ENCODE results near the gene C16orf78.

DNA sequence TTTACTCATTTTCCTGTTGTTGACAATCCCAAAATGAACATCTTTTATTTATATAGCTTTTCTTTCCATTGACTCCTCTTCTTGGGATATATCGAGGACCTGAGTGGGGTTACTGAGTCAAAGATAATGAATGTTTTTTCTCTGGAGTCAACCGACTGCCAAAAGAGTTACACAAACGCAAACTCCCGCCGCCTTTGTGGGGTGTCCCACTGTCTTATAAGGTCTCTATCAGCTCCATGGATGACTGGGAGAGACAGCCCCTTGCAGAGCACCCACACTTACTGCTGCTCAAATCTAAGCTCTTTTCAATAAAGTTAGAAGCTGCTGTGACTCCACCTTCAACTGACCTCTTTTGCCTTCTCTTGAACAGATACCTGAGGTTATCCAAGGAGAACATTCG, 25.2 kb downstream of the C16orf78 start:
- TF ChIP-seq, protein P1, sequence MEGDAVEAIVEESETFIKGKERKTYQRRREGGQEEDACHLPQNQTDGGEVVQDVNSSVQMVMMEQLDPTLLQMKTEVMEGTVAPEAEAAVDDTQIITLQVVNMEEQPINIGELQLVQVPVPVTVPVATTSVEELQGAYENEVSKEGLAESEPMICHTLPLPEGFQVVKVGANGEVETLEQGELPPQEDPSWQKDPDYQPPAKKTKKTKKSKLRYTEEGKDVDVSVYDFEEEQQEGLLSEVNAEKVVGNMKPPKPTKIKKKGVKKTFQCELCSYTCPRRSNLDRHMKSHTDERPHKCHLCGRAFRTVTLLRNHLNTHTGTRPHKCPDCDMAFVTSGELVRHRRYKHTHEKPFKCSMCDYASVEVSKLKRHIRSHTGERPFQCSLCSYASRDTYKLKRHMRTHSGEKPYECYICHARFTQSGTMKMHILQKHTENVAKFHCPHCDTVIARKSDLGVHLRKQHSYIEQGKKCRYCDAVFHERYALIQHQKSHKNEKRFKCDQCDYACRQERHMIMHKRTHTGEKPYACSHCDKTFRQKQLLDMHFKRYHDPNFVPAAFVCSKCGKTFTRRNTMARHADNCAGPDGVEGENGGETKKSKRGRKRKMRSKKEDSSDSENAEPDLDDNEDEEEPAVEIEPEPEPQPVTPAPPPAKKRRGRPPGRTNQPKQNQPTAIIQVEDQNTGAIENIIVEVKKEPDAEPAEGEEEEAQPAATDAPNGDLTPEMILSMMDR (IDR thresholded peaks at IDR 0.05) = no peak
- no peak for TF ChIP-seq POLR2A (IDR thresholded peaks at IDR 0.05)
